Right cardiac atrium (tissue), 5 donors: ENCODE measurements around the gene ESPN. TPM values are rescaled to one million over a fixed set of nuclear protein-coding genes. Genes with fewer than 3 reads are reported as not detected.
A peak's percentile ranks its signal among the peaks of the same experiment; 100 is the strongest.
"Not testable (repeated sequence)": the region's sequence is repeated elsewhere in the genome, so short reads cannot be mapped to it uniquely, and the experiment has no call there.

Source experiments
- ATAC-seq, 2 donors: fragments of 200-7000 bp; cut with Tn5 transposase; one replicate each; pipeline versions ENCODE4 v1.8.0 to v1.9.1; 2020; ENCODE audit warnings: moderate library complexity in 2 of 2, mild to moderate bottlenecking in 1 of 2
- DNase-seq, 3 donors: peaks; one replicate each; pipeline ENCODE4 v3.0.0-alpha.2; 2020
- H3K27ac ChIP-seq: one replicate; pipeline ENCODE4 v1.5.1; 2013; ENCODE audit warnings: mild to moderate bottlenecking, low read length, control low read depth, moderate library complexity
- H3K27me3 ChIP-seq: one replicate; pipeline ENCODE4 v1.6.1; 2013; ENCODE audit not compliant: control insufficient read depth, insufficient read depth
- H3K4me1 ChIP-seq: one replicate; pipeline ENCODE4 v1.6.1; 2013; ENCODE audit warnings: low read length; ENCODE audit not compliant: control insufficient read depth, insufficient read depth
- H3K4me3 ChIP-seq: one replicate; pipeline ENCODE4 v1.5.1; 2013; ENCODE audit warnings: low read length, control low read depth
- H3K9me3 ChIP-seq: one replicate; pipeline ENCODE4 v1.6.1; 2013; ENCODE audit warnings: low read length; ENCODE audit not compliant: control insufficient read depth
- WGBS: extraction: QIAGEN DNeasy Blood & Tissue Kit; methylation state at CpG from one replicate; pipeline ENCODE4 v1.1.7; 2013; 5-methylcytosine and 5-hydroxymethylcytosine counted together
- intact Hi-C, 4 donors: fragments of 100-400 bp; cut with DNase I; formaldehyde crosslinking; loops; one replicate each; pipeline versions ENCODE4 v1.11.0 to v1.14.0; 2022 to 2023
- polyA plus RNA-seq: library from polyadenylated mRNA; stranded (reverse); fragments of 200-250 nt; gene quantifications from one replicate; pipeline ENCODE4 v1.2.3, GENCODE V29; 2013
- total RNA-seq, 4 donors: library from RNA; stranded (reverse); fragmentation: NEBNext Ultra II Directional; extraction: Animal tissue kit (Norgen Biotek cat#: 25700); gene quantifications; one replicate each; pipeline ENCODE4 v1.2.1, GENCODE V29; 2021
- donor health status: healthy with polysubstance abuse.
- donor health status: DM: no; HTN: yes; CAD: no.
- donor health status: DM: no; HTN: no; CAD: no.
- donor health status: DM: no; HTN: yes; CAD: no; lungs with severe emphysema.
- donor health status: DM: yes; HTN: yes; CAD: no.

Gene ESPN
- total and polyA plus RNA-seq, 5 donors: 0.23 to 1.7 (median 0.63) TPM

- H3K9me3 ChIP-seq: no peaks in the 10 kb centered on the region
- ATAC-seq (no peak), DNase-seq (no peak)
- H3K4me1 ChIP-seq: no peaks in the 10 kb centered on the region
- intact Hi-C loops: no loop called here
- no peak overlapping the region for H3K4me3 ChIP-seq
- H3K27me3 ChIP-seq: no peaks in the 10 kb centered on the region
- H3K27ac ChIP-seq: no peak overlapping the region
- WGBS: 85% methylated on average over 15 of the region's 15 CpGs
Measured at GRCh38 chr1:6444377-6444776, 19.8 kb downstream of the ESPN start.

GRCh38 chr1:6445062-6445763 lies 20.6 kb downstream of the ESPN start:
- Histone ChIP-seq H3K4me1 (no peaks in the 10 kb centered on the region), H3K27ac (no peak overlapping the region), H3K27me3 (no peaks in the 10 kb centered on the region), H3K9me3 (no peaks in the 10 kb centered on the region), H3K4me3 (no peak overlapping the region)
- DNase-seq (peak in 2 of 3 donors; percentile 74 to 75), ATAC-seq (peak in 1 of 2 donors; percentile 45)
- intact Hi-C loops: no loop called here
- WGBS: 52% methylated on average over 19 of the region's 19 CpGs

- H3K27me3 ChIP-seq, H3K4me1 ChIP-seq, ATAC-seq, DNase-seq, intact Hi-C loops, H3K27ac ChIP-seq, H3K9me3 ChIP-seq, H3K4me3 ChIP-seq: not testable (repeated sequence)
- WGBS: 84% methylated on average over 4 of the region's 4 CpGs
Measured at GRCh38 chr1:6445929-6446328, 21.4 kb downstream of the ESPN start.

- 62% methylated on average over 4 of the region's 4 CpGs for WGBS
- H3K27me3 ChIP-seq: no peaks in the 10 kb centered on the region
- no peak overlapping the region for H3K27ac ChIP-seq
- ATAC-seq: no peak
- no peak overlapping the region for H3K4me3 ChIP-seq
- H3K9me3 ChIP-seq: no peaks in the 10 kb centered on the region
- intact Hi-C loops: no loop called here
- no peak for DNase-seq
- no peaks in the 10 kb centered on the region for H3K4me1 ChIP-seq
Measured at GRCh38 chr1:6446665-6447015, 22.1 kb downstream of the ESPN start.

GRCh38 chr1:6447016-6447817 lies 22.6 kb downstream of the ESPN start:
- intact Hi-C loops: no loop called here
- 3% methylated on average over 67 of the region's 67 CpGs for WGBS

GRCh38 chr1:6447818-6448748 lies 23.5 kb downstream of the ESPN start:
- Histone ChIP-seq H3K27ac (no peak overlapping the region), H3K27me3 (no peaks in the 10 kb centered on the region), H3K4me3 (no peak overlapping the region), H3K4me1 (no peaks in the 10 kb centered on the region), H3K9me3 (no peaks in the 10 kb centered on the region)
- 2% methylated on average over 68 of the region's 68 CpGs for WGBS
- intact Hi-C loops: no loop called here
- DNase-seq: peak in 1 of 3 donors; percentile 57
- no peak for ATAC-seq

More at GRCh38 chr1:6447016-6447817, 22.6 kb downstream of the ESPN start:
- Histone ChIP-seq H3K4me1 (no peaks in the 10 kb centered on the region), H3K27ac (no peak overlapping the region), H3K9me3 (no peaks in the 10 kb centered on the region), H3K27me3 (no peaks in the 10 kb centered on the region), H3K4me3 (no peak overlapping the region)
- DNase-seq (peak in 2 of 3 donors; percentile 52 to 57), ATAC-seq (no peak)

- Histone ChIP-seq H3K27me3 (no peaks in the 10 kb centered on the region), H3K9me3 (no peaks in the 10 kb centered on the region), H3K4me3 (no peak overlapping the region), H3K27ac (no peak overlapping the region), H3K4me1 (no peaks in the 10 kb centered on the region)
- ATAC-seq (no peak), DNase-seq (peak in 1 of 3 donors; percentile 63)
- intact Hi-C loops: no loop called here
- WGBS: 3% methylated on average over 61 of the region's 66 CpGs
Measured at GRCh38 chr1:6448749-6449631, 24.4 kb downstream of the ESPN start.

- no peak for DNase-seq
- Histone ChIP-seq H3K27ac (no peak overlapping the region), H3K4me1 (no peaks in the 10 kb centered on the region), H3K4me3 (no peak overlapping the region), H3K27me3 (no peaks in the 10 kb centered on the region), H3K9me3 (no peaks in the 10 kb centered on the region)
- ATAC-seq: no peak
- intact Hi-C loops: no loop called here
- WGBS: 40% methylated on average over 7 of the region's 7 CpGs
Measured at GRCh38 chr1:6450005-6450450, 25.5 kb downstream of the ESPN start.

GRCh38 chr1:6450486-6450885 lies 25.9 kb downstream of the ESPN start:
- H3K4me3 ChIP-seq, H3K27ac ChIP-seq, H3K9me3 ChIP-seq, H3K4me1 ChIP-seq, ATAC-seq, H3K27me3 ChIP-seq, DNase-seq, intact Hi-C loops: not testable (repeated sequence)
- 41% methylated on average over 10 of the region's 10 CpGs for WGBS

- Histone ChIP-seq H3K4me3 (no peak overlapping the region), H3K27me3 (no peaks in the 10 kb centered on the region), H3K9me3 (no peaks in the 10 kb centered on the region), H3K4me1 (no peaks in the 10 kb centered on the region), H3K27ac (no peak overlapping the region)
- intact Hi-C loops: no loop called here
- DNase-seq: no peak
- ATAC-seq: no peak
- WGBS: 69% methylated on average over 6 of the region's 6 CpGs
Measured at GRCh38 chr1:6450943-6451373, 26.4 kb downstream of the ESPN start.
